ENCODE data around the gene TRAPPC6A.

Gene TRAPPC6A

GRCh38 chr19:45213031-45213430 is 35.0 kb upstream of the TRAPPC6A start:
- no peak overlapping the region for H3K27ac ChIP-seq
- no peaks in the 10 kb centered on the region for H3K36me3 ChIP-seq
- intact Hi-C loops (cut with DNase I; ENCODE audit: low total_unique reads), result no loop called here
- no peak overlapping the region for H3K4me3 ChIP-seq
- no peak for TF ChIP-seq CTCF (IDR thresholded peaks at IDR 0.05)
- no peaks in the 10 kb centered on the region for H3K9me3 ChIP-seq
- H3K27me3 ChIP-seq, result peaks cover 0 to 45% of the 10 kb centered on the region in 2 donors
- DNase-seq, result no peak
- peaks cover 0 to 24% (median 16%) of the 10 kb centered on the region in 4 donors for H3K4me1 ChIP-seq

- Histone ChIP-seq H3K9me3 (no peaks in the 10 kb centered on the region), H3K36me3 (no peaks in the 10 kb centered on the region), H3K4me1 (peaks cover 0 to 14% (median 5%) of the 10 kb centered on the region in 4 donors), H3K27ac (no peak overlapping the region), H3K4me3 (no peak overlapping the region), H3K27me3 (peaks cover 0 to 33% of the 10 kb centered on the region in 2 donors)
- TF ChIP-seq CTCF (IDR thresholded peaks at IDR 0.05), result no peak
- intact Hi-C loops (cut with DNase I; ENCODE audit: low total_unique reads), result no loop called here
- DNase-seq, result no peak
Observed at GRCh38 chr19:45211751-45212381, 33.8 kb upstream of the TRAPPC6A start.

- no peaks in the 10 kb centered on the region for H3K27me3 ChIP-seq
- H3K4me1 ChIP-seq, result no peaks in the 10 kb centered on the region
- DNase-seq, result no peak
- intact Hi-C loops (cut with DNase I; ENCODE audit: low total_unique reads), result no loop called here
- no peaks in the 10 kb centered on the region for H3K9me3 ChIP-seq
- H3K27ac ChIP-seq, result no peak overlapping the region
- no peak for TF ChIP-seq CTCF (IDR thresholded peaks at IDR 0.05)
- no peaks in the 10 kb centered on the region for H3K36me3 ChIP-seq
- no peak overlapping the region for H3K4me3 ChIP-seq
Observed at GRCh38 chr19:45206328-45206727, 28.3 kb upstream of the TRAPPC6A start.

GRCh38 chr19:45205810-45206209 is 27.8 kb upstream of the TRAPPC6A start:
- TF ChIP-seq CTCF (IDR thresholded peaks at IDR 0.05), result no peak
- no peak for DNase-seq
- H3K4me1 ChIP-seq, result no peaks in the 10 kb centered on the region
- H3K27me3 ChIP-seq, result no peaks in the 10 kb centered on the region
- no peaks in the 10 kb centered on the region for H3K36me3 ChIP-seq
- H3K4me3 ChIP-seq, result no peak overlapping the region
- H3K27ac ChIP-seq, result no peak overlapping the region
- intact Hi-C loops (cut with DNase I; ENCODE audit: low total_unique reads), result no loop called here
- no peaks in the 10 kb centered on the region for H3K9me3 ChIP-seq

- Histone ChIP-seq H3K27ac (no peak overlapping the region), H3K4me1 (no peaks in the 10 kb centered on the region), H3K36me3 (no peaks in the 10 kb centered on the region), H3K4me3 (no peak overlapping the region), H3K9me3 (no peaks in the 10 kb centered on the region), H3K27me3 (no peaks in the 10 kb centered on the region)
- TF ChIP-seq CTCF (IDR thresholded peaks at IDR 0.05), result no peak
- DNase-seq, result no peak
- intact Hi-C loops (cut with DNase I; ENCODE audit: low total_unique reads), result no loop called here
Observed at GRCh38 chr19:45202637-45203036, 24.6 kb upstream of the TRAPPC6A start.

- no peak for DNase-seq
- Histone ChIP-seq H3K27ac (no peak overlapping the region), H3K36me3 (no peaks in the 10 kb centered on the region), H3K27me3 (no peaks in the 10 kb centered on the region), H3K4me3 (no peak overlapping the region), H3K4me1 (no peaks in the 10 kb centered on the region), H3K9me3 (no peaks in the 10 kb centered on the region)
- intact Hi-C loops (cut with DNase I; ENCODE audit: low total_unique reads), result no loop called here
- no peak for TF ChIP-seq CTCF (IDR thresholded peaks at IDR 0.05)
Observed at GRCh38 chr19:45200568-45200967, 22.5 kb upstream of the TRAPPC6A start.
